ENCODE data around the gene GSTM3.
A peak's percentile ranks its signal among the peaks of the same experiment; 100 is the strongest.

The GSTM3 gene

DNA sequence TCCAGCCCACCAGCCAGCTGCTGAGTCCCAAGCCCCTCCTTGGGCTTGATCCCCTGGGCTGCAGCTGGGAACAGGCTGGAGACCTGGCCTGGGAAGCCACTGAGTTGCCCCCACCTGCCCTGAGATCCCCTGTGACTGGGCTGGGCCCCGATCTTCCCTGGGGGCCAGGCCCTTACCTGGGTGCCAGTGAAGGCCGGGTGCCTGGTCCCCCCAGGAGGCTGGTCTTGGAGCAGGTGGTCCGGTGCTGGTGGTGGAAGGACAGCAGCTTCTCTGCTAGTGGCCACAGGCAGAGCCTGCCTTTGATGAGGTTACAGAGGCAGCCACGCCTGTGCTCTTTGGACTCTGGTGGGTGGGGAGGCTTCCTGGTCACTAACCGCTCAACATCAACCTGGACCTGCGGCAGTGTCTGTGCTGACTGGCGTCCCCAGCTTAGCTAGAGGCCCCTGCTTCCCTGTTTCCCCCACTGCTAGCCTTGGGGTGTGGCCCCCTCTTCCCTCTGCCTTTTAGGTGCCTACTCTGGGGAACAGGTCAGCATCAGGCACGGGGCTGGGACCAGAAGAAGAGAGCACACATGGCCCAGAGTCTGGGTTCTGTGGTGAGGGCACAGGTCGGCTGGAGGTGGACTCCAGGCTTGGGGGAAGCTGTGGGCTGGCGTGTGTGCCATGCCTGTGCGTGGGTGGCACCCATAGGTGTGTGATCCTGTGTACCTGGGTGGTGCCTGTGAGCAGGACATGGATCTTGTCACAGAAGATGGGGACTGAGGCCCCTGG, 23.0 kb upstream of the GSTM3 start, which contains the start of gene EPS8L3:
EPS8L3 (minus strand) TSS at position 278 of the 770 bp plus-strand sequence. CDS start 2,174 bp downstream, outside the sequence.
- TF ChIP-seq, protein P1, sequence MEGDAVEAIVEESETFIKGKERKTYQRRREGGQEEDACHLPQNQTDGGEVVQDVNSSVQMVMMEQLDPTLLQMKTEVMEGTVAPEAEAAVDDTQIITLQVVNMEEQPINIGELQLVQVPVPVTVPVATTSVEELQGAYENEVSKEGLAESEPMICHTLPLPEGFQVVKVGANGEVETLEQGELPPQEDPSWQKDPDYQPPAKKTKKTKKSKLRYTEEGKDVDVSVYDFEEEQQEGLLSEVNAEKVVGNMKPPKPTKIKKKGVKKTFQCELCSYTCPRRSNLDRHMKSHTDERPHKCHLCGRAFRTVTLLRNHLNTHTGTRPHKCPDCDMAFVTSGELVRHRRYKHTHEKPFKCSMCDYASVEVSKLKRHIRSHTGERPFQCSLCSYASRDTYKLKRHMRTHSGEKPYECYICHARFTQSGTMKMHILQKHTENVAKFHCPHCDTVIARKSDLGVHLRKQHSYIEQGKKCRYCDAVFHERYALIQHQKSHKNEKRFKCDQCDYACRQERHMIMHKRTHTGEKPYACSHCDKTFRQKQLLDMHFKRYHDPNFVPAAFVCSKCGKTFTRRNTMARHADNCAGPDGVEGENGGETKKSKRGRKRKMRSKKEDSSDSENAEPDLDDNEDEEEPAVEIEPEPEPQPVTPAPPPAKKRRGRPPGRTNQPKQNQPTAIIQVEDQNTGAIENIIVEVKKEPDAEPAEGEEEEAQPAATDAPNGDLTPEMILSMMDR (IDR thresholded peaks at IDR 0.05) = no peak
- no peak for TF ChIP-seq ZFX (IDR thresholded peaks at IDR 0.05; ENCODE audit: borderline replicate concordance)
- peak within 1 kb of the TSS; percentile 23 for H3K27ac ChIP-seq

DNA sequence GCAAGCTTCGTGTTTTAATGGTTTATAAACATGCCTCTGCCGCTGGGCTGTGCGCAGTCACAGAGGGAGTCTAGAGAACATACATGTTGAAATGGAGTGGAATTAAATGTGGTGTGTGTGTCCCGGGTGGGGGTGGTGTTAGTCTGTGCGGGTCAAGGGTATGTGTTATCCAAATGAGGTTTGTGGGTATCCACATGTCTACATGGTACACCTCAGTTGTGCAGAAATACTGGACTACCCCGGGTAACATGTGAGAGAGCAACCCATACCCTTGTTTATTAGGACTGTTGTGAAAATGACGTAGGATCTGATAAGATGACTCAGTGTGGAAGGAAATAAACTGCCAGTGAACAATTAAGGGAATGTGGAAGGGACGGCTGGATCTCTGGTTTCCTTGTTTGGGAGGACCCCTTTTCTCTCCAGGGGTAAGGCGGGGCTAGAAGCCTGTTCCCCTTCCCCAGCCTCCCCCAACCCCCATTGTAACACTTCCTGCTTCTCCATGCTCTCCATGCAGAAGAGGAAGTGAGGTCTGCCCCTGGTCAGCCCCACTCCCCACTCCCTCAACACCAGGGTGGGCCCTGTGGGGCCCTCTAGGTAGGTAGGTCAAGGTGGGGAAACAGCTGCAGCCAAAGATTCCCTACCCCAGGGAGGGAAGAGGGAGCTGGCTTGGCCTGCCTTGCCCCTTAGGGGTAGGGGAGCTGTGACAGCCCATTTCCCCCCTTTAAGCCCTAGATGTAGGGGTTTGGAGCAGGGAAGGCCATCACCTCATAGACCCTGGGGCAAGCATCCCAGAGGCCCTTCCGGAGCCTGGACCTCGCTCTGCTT, 22.2 kb upstream of the GSTM3 start:
- TF ChIP-seq, protein P1 (IDR thresholded peaks at IDR 0.05) = no peak
- no peak for TF ChIP-seq ZFX (IDR thresholded peaks at IDR 0.05; ENCODE audit: borderline replicate concordance)
- H3K27ac ChIP-seq = peak overlapping the region; percentile 23; the same call in 1 of the 2 replicates

DNA sequence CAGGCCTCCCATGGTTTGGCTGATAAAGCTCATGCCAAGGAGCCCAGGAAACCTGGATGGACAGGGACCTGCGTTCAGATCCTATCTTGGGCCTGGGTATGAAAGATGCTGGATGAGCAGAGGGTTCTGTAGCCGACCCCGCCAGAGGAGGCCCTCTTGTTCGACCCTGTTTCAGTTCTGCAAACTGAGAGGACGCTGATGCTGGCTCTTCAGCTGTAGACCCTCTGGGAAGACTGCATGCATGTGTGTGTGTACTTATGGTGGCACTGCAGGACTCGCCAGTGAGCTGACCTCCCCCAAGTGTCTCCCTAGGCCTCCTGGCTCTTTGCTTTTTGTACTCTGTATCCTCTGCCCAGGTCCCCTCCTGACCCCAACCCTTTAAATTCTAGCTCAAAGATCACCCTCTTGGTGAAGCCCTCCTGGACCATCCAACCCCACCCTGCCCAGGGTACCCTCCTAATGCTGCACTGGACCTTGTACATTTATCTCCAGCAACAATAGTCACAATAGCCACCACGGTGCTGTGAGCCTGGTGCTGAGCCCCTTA, 21.3 kb upstream of the GSTM3 start:
- no peak overlapping the region for H3K27ac ChIP-seq
- TF ChIP-seq, protein P1 (IDR thresholded peaks at IDR 0.05) = no peak
- TF ChIP-seq ZFX (IDR thresholded peaks at IDR 0.05; ENCODE audit: borderline replicate concordance) = no peak

DNA sequence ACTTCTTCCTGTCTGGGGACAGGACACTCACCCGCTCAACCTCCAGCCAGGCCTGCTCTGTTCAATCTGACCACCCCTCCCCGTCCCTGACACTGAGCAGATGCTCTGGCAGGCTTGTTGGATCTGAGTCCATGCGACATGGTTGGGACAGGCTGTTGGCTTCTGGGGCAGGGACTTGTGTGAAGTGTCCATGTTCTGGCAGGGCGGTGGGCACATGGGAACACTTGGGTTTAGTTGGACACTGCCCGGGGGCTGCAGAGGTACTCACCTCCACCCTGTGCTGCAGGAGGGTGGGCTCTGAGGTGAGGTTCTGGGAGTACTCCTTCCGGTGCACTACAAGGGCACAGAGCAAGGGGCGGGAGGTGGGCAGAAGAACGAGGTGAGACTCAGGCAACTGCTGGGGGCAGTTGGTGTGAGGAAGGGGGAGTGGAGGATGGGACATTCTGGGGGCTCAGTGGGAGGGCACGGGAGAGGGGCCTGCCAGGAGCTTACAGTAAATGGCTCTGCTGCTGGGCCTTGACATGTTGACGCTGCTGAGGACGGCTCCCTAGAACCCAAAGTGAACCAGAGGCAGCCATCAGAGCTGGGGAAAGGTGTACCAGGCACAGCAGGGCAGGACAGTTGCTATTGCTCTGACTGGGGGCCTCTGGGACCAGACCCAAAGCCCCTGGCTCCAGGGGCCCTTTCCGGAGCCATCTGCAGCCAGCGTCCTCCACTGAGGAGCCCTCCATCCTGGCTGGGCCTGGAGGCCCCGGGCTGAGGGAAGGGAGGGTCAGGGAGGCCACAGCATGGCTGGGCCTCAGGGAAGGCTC, 20.6 kb upstream of the GSTM3 start:
- no peak for TF ChIP-seq ZFX (IDR thresholded peaks at IDR 0.05; ENCODE audit: borderline replicate concordance)
- TF ChIP-seq, protein P1 (IDR thresholded peaks at IDR 0.05) = no peak
- H3K27ac ChIP-seq = no peak overlapping the region

DNA sequence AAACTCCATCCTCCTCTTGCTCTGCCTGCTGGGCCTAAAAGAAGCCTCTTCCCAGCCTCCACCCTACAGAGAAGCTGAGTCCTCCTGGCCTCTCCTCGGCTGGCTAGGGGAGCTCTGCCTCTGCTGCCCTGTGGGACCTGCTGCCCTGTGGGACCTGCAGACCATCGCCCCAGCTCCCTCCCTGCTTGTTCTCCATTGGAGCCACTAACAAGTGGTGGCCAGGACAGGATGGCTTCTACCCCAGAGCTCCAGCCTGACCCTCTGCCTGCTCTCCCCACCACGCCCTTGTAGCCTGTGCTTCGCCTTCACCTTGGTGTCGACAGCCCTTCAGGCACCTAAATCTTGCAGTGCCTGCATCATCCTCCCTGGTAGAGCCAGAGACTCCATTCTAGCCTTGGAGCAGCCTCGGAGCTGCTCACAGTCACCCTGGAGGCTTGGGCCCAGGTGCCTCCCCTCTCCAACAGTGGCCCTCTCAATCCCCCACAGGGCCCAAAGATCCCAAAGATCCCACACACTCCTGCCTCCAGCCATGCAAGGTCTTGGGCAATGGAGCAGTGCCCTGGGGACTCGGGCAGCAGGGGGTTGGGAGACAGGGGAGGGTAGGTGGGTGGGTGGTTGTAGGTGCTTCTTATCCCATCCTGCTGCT, 19.9 kb upstream of the GSTM3 start:
- TF ChIP-seq, protein P1 (IDR thresholded peaks at IDR 0.05) = no peak
- no peak for TF ChIP-seq ZFX (IDR thresholded peaks at IDR 0.05; ENCODE audit: borderline replicate concordance)
- no peak overlapping the region for H3K27ac ChIP-seq

DNA sequence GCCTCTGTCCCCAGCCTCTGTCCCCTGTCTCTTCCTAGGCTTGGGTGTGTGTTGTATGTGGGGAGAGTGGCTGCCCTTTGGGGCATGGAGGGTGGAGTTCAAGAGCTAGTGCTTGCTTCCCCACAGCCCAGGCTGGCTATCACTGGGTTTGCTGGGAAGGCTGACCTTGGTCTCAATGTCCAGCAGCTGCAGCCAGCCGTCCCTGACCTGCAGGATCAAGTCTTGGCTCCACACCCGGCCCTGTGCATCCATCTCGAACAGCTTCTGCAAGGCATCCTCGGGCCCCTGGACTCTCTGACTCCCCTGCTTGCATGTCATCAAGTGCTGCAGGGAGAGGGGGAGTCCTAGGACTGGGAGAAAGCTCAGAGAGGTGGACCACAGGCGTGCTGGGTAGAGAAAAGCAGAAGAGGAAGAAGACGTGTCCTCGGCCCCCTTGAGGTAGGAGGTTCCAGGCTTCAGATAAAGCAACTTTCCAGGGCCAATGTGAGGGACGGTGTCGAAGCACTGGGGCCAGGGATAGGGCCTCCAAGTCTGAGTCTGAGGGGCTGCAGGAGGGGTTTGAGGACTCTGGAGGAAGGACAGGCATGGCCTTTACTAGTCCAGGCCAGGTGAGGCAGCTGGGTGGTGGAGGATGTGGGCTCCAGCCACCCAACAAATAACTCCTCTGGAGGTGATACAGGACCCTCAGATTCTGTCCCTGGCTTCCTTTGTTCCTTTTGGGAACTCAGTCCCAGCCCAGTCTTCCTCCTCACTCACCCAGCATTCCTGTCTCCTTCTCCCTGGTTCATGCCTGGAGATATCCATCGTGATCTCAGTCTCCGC, 18.9 kb upstream of the GSTM3 start:
- TF ChIP-seq ZFX (IDR thresholded peaks at IDR 0.05; ENCODE audit: borderline replicate concordance) = no peak
- TF ChIP-seq, protein P1 (IDR thresholded peaks at IDR 0.05) = no peak
- H3K27ac ChIP-seq = no peak overlapping the region

Data from 22Rv1 (cell line).